Measurements from ENCODE around the gene CEBPG. TPM values are rescaled to one million over a fixed set of nuclear protein-coding genes. Genes with fewer than 3 reads are reported as not detected.
A peak's percentile ranks its signal among the peaks of the same experiment; 100 is the strongest.

The CEBPG gene
- total and polyA plus RNA-seq, 3 experiments from 2014 or later: 12.3 to 27.9 (median 27.8) TPM

DNA sequence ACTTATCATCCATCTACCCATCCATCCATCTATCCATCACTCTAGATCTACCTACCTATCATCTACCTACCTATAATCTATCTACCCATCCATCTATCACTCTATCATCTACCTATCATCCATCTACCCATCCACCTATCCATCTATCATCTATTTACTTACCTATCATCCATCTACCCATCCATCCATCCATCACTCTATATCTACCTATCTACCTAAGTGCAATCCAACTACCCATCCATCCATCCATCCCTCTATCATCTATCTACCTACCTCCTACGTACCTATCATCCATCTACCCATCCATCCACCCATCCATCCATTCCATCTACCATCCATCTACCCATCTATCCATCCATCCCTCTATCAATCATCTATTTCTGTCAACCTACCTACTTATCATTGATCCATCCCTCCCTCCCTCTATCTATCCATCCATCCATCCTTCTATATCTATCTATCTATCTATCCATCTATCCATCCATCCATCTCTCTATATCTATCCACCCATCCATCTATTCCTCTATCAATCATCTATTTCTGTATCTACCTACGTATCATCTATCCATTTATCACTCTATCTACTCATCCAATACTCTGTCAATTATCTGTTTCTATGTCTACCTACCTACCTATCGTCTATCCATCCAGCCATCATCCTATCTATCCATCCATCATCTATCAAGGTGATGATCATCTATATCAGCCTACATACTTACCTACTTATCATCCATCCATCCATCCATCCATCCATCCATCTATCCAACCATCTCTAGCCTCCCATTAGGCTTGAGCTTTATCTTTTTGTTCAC, 49.1 kb downstream of the CEBPG start:
- H3K9me3 ChIP-seq (ENCODE audit: low read length): no peaks in the 10 kb centered on the region
- no peak for DNase-seq
- Mint-ChIP-seq H3K9me3 (no peaks in the 10 kb centered on the region), H3K36me3 (no peaks in the 10 kb centered on the region), H3K27ac (no peak overlapping the region), H3K27me3 (no peaks in the 10 kb centered on the region), H3K4me3 (no peak overlapping the region), H3K4me1 (no peaks in the 10 kb centered on the region)
- CTCF ChIA-PET: no interaction called here
- no peak overlapping the region for H3K4me3 ChIP-seq (ENCODE audit: low read length)
- H3K27me3 ChIP-seq (ENCODE audit: insufficient read depth, low read length, poor library complexity, severe bottlenecking): no peaks in the 10 kb centered on the region
- H3K4me1 ChIP-seq (ENCODE audit: insufficient read depth, low read length): no peaks in the 10 kb centered on the region
- POLR2A ChIA-PET: no interaction called here
- H3K27ac ChIP-seq (ENCODE audit: low read depth, low read length): no peak overlapping the region
- H3K36me3 ChIP-seq (ENCODE audit: insufficient read depth, low read length): no peaks in the 10 kb centered on the region

DNA sequence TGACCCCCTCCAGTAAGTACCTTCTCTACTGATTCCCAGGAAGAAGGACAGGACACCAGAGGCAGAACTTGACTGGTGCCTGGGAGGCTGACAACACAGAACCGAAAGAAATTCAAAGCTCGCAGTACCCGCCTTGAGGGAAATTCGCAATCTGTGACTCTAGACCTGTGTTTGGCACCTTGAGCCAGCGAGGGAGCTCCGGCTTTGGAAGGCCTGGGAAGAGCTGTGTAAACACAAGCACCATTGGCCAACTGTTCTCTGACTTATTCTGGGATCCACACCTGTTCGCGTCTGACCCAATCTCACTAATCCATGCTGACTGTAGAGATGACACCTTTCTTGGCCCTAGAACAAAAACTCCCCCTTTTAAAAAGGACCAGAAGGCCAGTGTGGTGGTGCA, 50.7 kb downstream of the CEBPG start:
- no peak for DNase-seq
- ChIA-PET POLR2A (no interaction called here), CTCF (no interaction called here)

GRCh38 chr19:33426621-33427361, 53.3 kb downstream of the CEBPG start:
- no peaks in the 10 kb centered on the region for H3K36me3 ChIP-seq (ENCODE audit: insufficient read depth, low read length)
- no peak overlapping the region for H3K4me3 ChIP-seq (ENCODE audit: low read length)
- H3K4me1 ChIP-seq (ENCODE audit: insufficient read depth, low read length): peaks cover 7% of the 10 kb centered on the region
- no peak overlapping the region for H3K27ac ChIP-seq (ENCODE audit: low read depth, low read length)
- H3K4me1 Mint-ChIP-seq: peaks cover 8 to 11% (median 9%) of the 10 kb centered on the region in 3 donors
- H3K27me3 ChIP-seq (ENCODE audit: insufficient read depth, low read length, poor library complexity, severe bottlenecking): no peaks in the 10 kb centered on the region
- H3K27ac Mint-ChIP-seq: no peak overlapping the region
- DNase-seq: peak in 1 of 5 donors; percentile 26
- H3K36me3 Mint-ChIP-seq: no peaks in the 10 kb centered on the region
- no peak overlapping the region for H3K4me3 Mint-ChIP-seq
- H3K9me3 ChIP-seq (ENCODE audit: low read length): no peaks in the 10 kb centered on the region
- no peaks in the 10 kb centered on the region for H3K9me3 Mint-ChIP-seq
- CTCF ChIA-PET: interaction anchor here (1.7 kb wide), 1 partner anchor 10 kb away, joined by 5 read pairs; no protein-coding TSS in a partner anchor
- POLR2A ChIA-PET: no interaction called here
- H3K27me3 Mint-ChIP-seq: peaks cover 0 to 3% of the 10 kb centered on the region in 2 donors

More for the DNA sequence above, 50.7 kb downstream of the CEBPG start:
- Mint-ChIP-seq H3K27ac (peak overlapping the region in 2 of 8 donors; percentile 3 to 10), H3K4me1 (no peaks in the 10 kb centered on the region), H3K27me3 (peaks cover 0 to 3% of the 10 kb centered on the region in 2 donors), H3K36me3 (no peaks in the 10 kb centered on the region), H3K9me3 (no peaks in the 10 kb centered on the region), H3K4me3 (no peak overlapping the region)
- Histone ChIP-seq H3K27ac (ENCODE audit: low read depth, low read length) (no peak overlapping the region), H3K27me3 (ENCODE audit: insufficient read depth, low read length, poor library complexity, severe bottlenecking) (no peaks in the 10 kb centered on the region), H3K36me3 (ENCODE audit: insufficient read depth, low read length) (no peaks in the 10 kb centered on the region), H3K9me3 (ENCODE audit: low read length) (no peaks in the 10 kb centered on the region), H3K4me3 (ENCODE audit: low read length) (no peak overlapping the region), H3K4me1 (ENCODE audit: insufficient read depth, low read length) (no peaks in the 10 kb centered on the region)

- Mint-ChIP-seq H3K36me3 (no peaks in the 10 kb centered on the region), H3K9me3 (no peaks in the 10 kb centered on the region), H3K4me3 (no peak overlapping the region), H3K4me1 (peaks cover 8 to 11% (median 9%) of the 10 kb centered on the region in 3 donors), H3K27me3 (peaks cover 0 to 3% of the 10 kb centered on the region in 2 donors), H3K27ac (peak overlapping the region in 3 of 8 donors; percentile 12 to 40 (median 33))
- H3K27ac ChIP-seq (ENCODE audit: low read depth, low read length): no peak overlapping the region
- H3K9me3 ChIP-seq (ENCODE audit: low read length): no peaks in the 10 kb centered on the region
- peaks cover 7% of the 10 kb centered on the region for H3K4me1 ChIP-seq (ENCODE audit: insufficient read depth, low read length)
- no peak overlapping the region for H3K4me3 ChIP-seq (ENCODE audit: low read length)
- peak in 1 of 5 donors; percentile 41 for DNase-seq
- no peaks in the 10 kb centered on the region for H3K27me3 ChIP-seq (ENCODE audit: insufficient read depth, low read length, poor library complexity, severe bottlenecking)
- H3K36me3 ChIP-seq (ENCODE audit: insufficient read depth, low read length): no peaks in the 10 kb centered on the region
- ChIA-PET POLR2A (no interaction called here), CTCF (interaction anchor here (1.7 kb wide), 1 partner anchor 12 kb away, joined by 5 read pairs; no protein-coding TSS in a partner anchor)
These were observed 54.5 kb downstream of the CEBPG start for GRCh38 chr19:33427801-33428626.

- ChIA-PET CTCF (no interaction called here), POLR2A (no interaction called here)
- no peak for DNase-seq
- Mint-ChIP-seq H3K4me3 (no peak overlapping the region), H3K27ac (peak overlapping the region in 2 of 8 donors; percentile 40 to 63), H3K27me3 (peaks cover 0 to 3% of the 10 kb centered on the region in 2 donors), H3K36me3 (no peaks in the 10 kb centered on the region), H3K9me3 (no peaks in the 10 kb centered on the region), H3K4me1 (peaks cover 8 to 11% (median 9%) of the 10 kb centered on the region in 3 donors)
- Histone ChIP-seq H3K27ac (ENCODE audit: low read depth, low read length) (no peak overlapping the region), H3K4me1 (ENCODE audit: insufficient read depth, low read length) (peaks cover 7% of the 10 kb centered on the region), H3K9me3 (ENCODE audit: low read length) (no peaks in the 10 kb centered on the region), H3K4me3 (ENCODE audit: low read length) (no peak overlapping the region), H3K36me3 (ENCODE audit: insufficient read depth, low read length) (no peaks in the 10 kb centered on the region), H3K27me3 (ENCODE audit: insufficient read depth, low read length, poor library complexity, severe bottlenecking) (no peaks in the 10 kb centered on the region)
These were observed 55.2 kb downstream of the CEBPG start for GRCh38 chr19:33428627-33429125.

DNA sequence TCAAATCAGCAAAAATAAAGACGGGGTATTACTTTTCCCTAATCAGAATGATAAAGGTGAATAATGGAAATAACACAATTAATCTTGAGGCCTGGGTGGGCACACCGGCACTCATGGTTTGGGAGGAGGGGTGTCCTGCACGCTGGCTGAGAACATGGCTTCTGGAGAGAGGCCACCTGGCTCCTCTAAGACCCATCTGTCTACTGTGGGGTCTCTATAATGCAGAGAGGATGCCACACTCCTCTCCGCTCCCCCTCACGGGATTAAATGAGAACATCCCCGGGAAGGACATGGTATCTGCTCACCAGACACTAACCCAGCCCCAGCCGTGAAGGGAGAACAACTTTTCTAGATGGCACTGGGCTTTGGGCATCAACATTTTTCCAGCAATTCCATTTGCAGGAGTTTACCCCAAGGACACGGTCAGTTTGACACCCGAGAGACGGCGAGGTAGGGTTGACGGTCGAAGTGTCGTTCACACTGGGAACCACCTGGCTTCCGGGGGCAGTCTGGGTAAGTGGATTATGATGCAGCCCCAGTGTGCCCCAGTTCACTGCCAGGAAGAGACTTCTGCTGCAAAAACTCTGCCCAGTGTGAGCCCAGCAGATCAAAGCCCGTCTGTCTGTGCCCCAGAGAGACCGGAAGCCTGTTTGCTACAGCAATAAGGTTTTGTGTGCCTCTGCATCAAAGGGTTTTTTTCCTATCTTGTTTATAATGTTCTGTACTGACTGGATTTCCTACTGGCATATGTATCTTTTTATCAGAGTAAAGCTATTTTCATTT, 56.6 kb downstream of the CEBPG start:
- ChIA-PET POLR2A (interaction anchor here (0.6 kb wide), 1 partner anchor 407 kb away, joined by 3 read pairs; no protein-coding TSS in a partner anchor), CTCF (interaction anchor here (0.5 to 1.4 kb wide), 12 partner anchors 8 to 660 kb away, joined by 3 to 7 read pairs (median 4); no protein-coding TSS in a partner anchor)
- Mint-ChIP-seq H3K27me3 (peaks cover 0 to 3% of the 10 kb centered on the region in 2 donors), H3K27ac (peak overlapping the region; percentile 47 to 98 (median 86)), H3K36me3 (peaks cover 0 to 3% (median 0%) of the 10 kb centered on the region in 3 donors), H3K9me3 (no peaks in the 10 kb centered on the region), H3K4me3 (peak overlapping the region; percentile 29 to 72 (median 66)), H3K4me1 (peaks cover 8 to 11% (median 9%) of the 10 kb centered on the region in 3 donors)
- H3K9me3 ChIP-seq (ENCODE audit: low read length): no peaks in the 10 kb centered on the region
- no peaks in the 10 kb centered on the region for H3K27me3 ChIP-seq (ENCODE audit: insufficient read depth, low read length, poor library complexity, severe bottlenecking)
- H3K4me3 ChIP-seq (ENCODE audit: low read length): no peak overlapping the region
- H3K4me1 ChIP-seq (ENCODE audit: insufficient read depth, low read length): peaks cover 7% of the 10 kb centered on the region
- no peak overlapping the region for H3K27ac ChIP-seq (ENCODE audit: low read depth, low read length)
- no peaks in the 10 kb centered on the region for H3K36me3 ChIP-seq (ENCODE audit: insufficient read depth, low read length)
- DNase-seq: peak; percentile 23 to 50 (median 45)

Data from CD8-positive, alpha-beta memory T cell (primary cell).